Measurements from ENCODE around the gene PRUNE1. TPM values are rescaled to one million over a fixed set of nuclear protein-coding genes. Genes with fewer than 3 reads are reported as not detected.

PRUNE1 gene
- total and polyA plus RNA-seq, 3 experiments from 2014 or later = 14.6 to 49.4 (median 16.8) TPM

- ChIA-PET CTCF (interaction anchor here (0.7 to 1.8 kb wide), 3 partner anchors 10 to 51 kb away, joined by 3 to 5 read pairs (median 3); no protein-coding TSS in a partner anchor), POLR2A (interaction anchor here (0.6 to 2.3 kb wide), 4 partner anchors 47 to 747 kb away, joined by 3 to 10 read pairs (median 4); partner anchors contain the start of genes ENSA and RIIAD1)
- Histone ChIP-seq H3K36me3 (ENCODE audit: insufficient read depth, low read length) (no peaks in the 10 kb centered on the region), H3K9me3 (ENCODE audit: low read length) (no peaks in the 10 kb centered on the region), H3K27me3 (ENCODE audit: insufficient read depth, low read length, poor library complexity, severe bottlenecking) (no peaks in the 10 kb centered on the region), H3K27ac (ENCODE audit: low read depth, low read length) (peak overlapping the region; percentile 79), H3K4me1 (ENCODE audit: insufficient read depth, low read length) (peaks cover 60% of the 10 kb centered on the region), H3K4me3 (ENCODE audit: low read length) (peak overlapping the region; percentile 88)
- H3K4me1 Mint-ChIP-seq = peaks cover 62 to 71% (median 67%) of the 10 kb centered on the region in 3 donors
- H3K9me3 Mint-ChIP-seq = no peaks in the 10 kb centered on the region
- DNase-seq = peak; percentile 28 to 62 (median 34)
- peak overlapping the region; percentile 87 to 93 (median 90) for H3K4me3 Mint-ChIP-seq
- no peaks in the 10 kb centered on the region for H3K27me3 Mint-ChIP-seq
- H3K27ac Mint-ChIP-seq = peak overlapping the region; percentile 87 to 98 (median 94)
- peaks cover 0 to 8% (median 0%) of the 10 kb centered on the region in 3 donors for H3K36me3 Mint-ChIP-seq
Observed at GRCh38 chr1:150973836-150974579, 34.2 kb upstream of the PRUNE1 start.

- peaks cover 63 to 76% (median 74%) of the 10 kb centered on the region in 3 donors for H3K4me1 Mint-ChIP-seq
- H3K4me3 Mint-ChIP-seq = peak within 1 kb of the TSS; percentile 87 to 93 (median 90)
- H3K36me3 Mint-ChIP-seq = peaks cover 0 to 3% (median 0%) of the 10 kb centered on the region in 3 donors
- H3K27me3 Mint-ChIP-seq = no peaks in the 10 kb centered on the region
- H3K27ac ChIP-seq (ENCODE audit: low read depth, low read length) = peak within 1 kb of the TSS; percentile 79
- no peaks in the 10 kb centered on the region for H3K9me3 ChIP-seq (ENCODE audit: low read length)
- peaks cover 68% of the 10 kb centered on the region for H3K4me1 ChIP-seq (ENCODE audit: insufficient read depth, low read length)
- POLR2A ChIA-PET = interaction anchor here (0.7 to 2.3 kb wide), 3 partner anchors 95 to 1339 kb away, joined by 3 to 10 read pairs (median 3); partner anchors contain the start of gene ENSA
- no peaks in the 10 kb centered on the region for H3K9me3 Mint-ChIP-seq
- peak within 1 kb of the TSS; percentile 88 for H3K4me3 ChIP-seq (ENCODE audit: low read length)
- DNase-seq = peak; percentile 68 to 85 (median 73)
- H3K27me3 ChIP-seq (ENCODE audit: insufficient read depth, low read length, poor library complexity, severe bottlenecking) = no peaks in the 10 kb centered on the region
- no peaks in the 10 kb centered on the region for H3K36me3 ChIP-seq (ENCODE audit: insufficient read depth, low read length)
- H3K27ac Mint-ChIP-seq = peak within 1 kb of the TSS; percentile 87 to 98 (median 94)
- CTCF ChIA-PET = interaction anchor here (1.8 to 9.3 kb wide), 2 partner anchors 21 kb away, joined by 5 to 46 read pairs; no protein-coding TSS in a partner anchor
Observed at GRCh38 chr1:150974580-150975478, 33.4 kb upstream of the PRUNE1 start, which contains the start of gene CERS2. Gene CERS2 (minus strand): TSS chr1:150974835. CDS start chr1:150969090, 5,745 bp downstream.

- DNase-seq = no peak
- Histone ChIP-seq H3K4me3 (ENCODE audit: low read length) (peak overlapping the region; percentile 23), H3K27me3 (ENCODE audit: insufficient read depth, low read length, poor library complexity, severe bottlenecking) (no peaks in the 10 kb centered on the region), H3K27ac (ENCODE audit: low read depth, low read length) (peak overlapping the region; percentile 72), H3K9me3 (ENCODE audit: low read length) (no peaks in the 10 kb centered on the region), H3K4me1 (ENCODE audit: insufficient read depth, low read length) (peaks cover 56% of the 10 kb centered on the region), H3K36me3 (ENCODE audit: insufficient read depth, low read length) (no peaks in the 10 kb centered on the region)
- Mint-ChIP-seq H3K4me3 (peak overlapping the region; percentile 51 to 90 (median 78)), H3K9me3 (no peaks in the 10 kb centered on the region), H3K36me3 (peaks cover 0 to 3% (median 0%) of the 10 kb centered on the region in 3 donors), H3K4me1 (peaks cover 53 to 61% (median 60%) of the 10 kb centered on the region in 3 donors), H3K27me3 (no peaks in the 10 kb centered on the region), H3K27ac (peak overlapping the region; percentile 47 to 92 (median 80))
- ChIA-PET CTCF (interaction anchor here (1.0 to 9.3 kb wide), 2 partner anchors 19 to 30 kb away, joined by 5 to 46 read pairs; partner anchors contain the start of gene MINDY1), POLR2A (interaction anchor here (0.6 to 1.1 kb wide), 2 partner anchors 26 to 737 kb away, joined by 3 read pairs; no protein-coding TSS in a partner anchor)
Observed at GRCh38 chr1:150976401-150976821, 31.8 kb upstream of the PRUNE1 start.

GRCh38 chr1:150976879-150977694 lies 31.2 kb upstream of the PRUNE1 start:
- peak; percentile 52 to 75 (median 60) for DNase-seq
- H3K27ac Mint-ChIP-seq = peak overlapping the region; percentile 59 to 97 (median 84)
- H3K27me3 Mint-ChIP-seq = no peaks in the 10 kb centered on the region
- Histone ChIP-seq H3K27ac (ENCODE audit: low read depth, low read length) (peak overlapping the region; percentile 72), H3K36me3 (ENCODE audit: insufficient read depth, low read length) (no peaks in the 10 kb centered on the region), H3K4me1 (ENCODE audit: insufficient read depth, low read length) (peaks cover 49% of the 10 kb centered on the region), H3K9me3 (ENCODE audit: low read length) (no peaks in the 10 kb centered on the region), H3K4me3 (ENCODE audit: low read length) (peak overlapping the region; percentile 23), H3K27me3 (ENCODE audit: insufficient read depth, low read length, poor library complexity, severe bottlenecking) (no peaks in the 10 kb centered on the region)
- H3K9me3 Mint-ChIP-seq = no peaks in the 10 kb centered on the region
- peaks cover 48 to 55% (median 53%) of the 10 kb centered on the region in 3 donors for H3K4me1 Mint-ChIP-seq
- peak overlapping the region; percentile 51 to 90 (median 78) for H3K4me3 Mint-ChIP-seq
- CTCF ChIA-PET = interaction anchor here (1.1 to 9.3 kb wide), 2 partner anchors 19 to 54 kb away, joined by 3 to 46 read pairs; no protein-coding TSS in a partner anchor
- POLR2A ChIA-PET = interaction anchor here (0.5 to 0.6 kb wide), 2 partner anchors 49 to 738 kb away, joined by 3 read pairs; no protein-coding TSS in a partner anchor
- peaks cover 0 to 3% (median 0%) of the 10 kb centered on the region in 3 donors for H3K36me3 Mint-ChIP-seq

- Histone ChIP-seq H3K27me3 (ENCODE audit: insufficient read depth, low read length, poor library complexity, severe bottlenecking) (no peaks in the 10 kb centered on the region), H3K9me3 (ENCODE audit: low read length) (no peaks in the 10 kb centered on the region), H3K27ac (ENCODE audit: low read depth, low read length) (peak overlapping the region; percentile 48), H3K4me1 (ENCODE audit: insufficient read depth, low read length) (peaks cover 33% of the 10 kb centered on the region), H3K4me3 (ENCODE audit: low read length) (peak overlapping the region; percentile 35), H3K36me3 (ENCODE audit: insufficient read depth, low read length) (no peaks in the 10 kb centered on the region)
- ChIA-PET POLR2A (no interaction called here), CTCF (interaction anchor here (0.6 to 9.3 kb wide), 10 partner anchors 10 to 192 kb away, joined by 3 to 46 read pairs (median 3); partner anchors contain the start of gene MINDY1)
- Mint-ChIP-seq H3K27me3 (no peaks in the 10 kb centered on the region), H3K9me3 (no peaks in the 10 kb centered on the region), H3K36me3 (no peaks in the 10 kb centered on the region), H3K4me1 (peaks cover 30 to 37% (median 36%) of the 10 kb centered on the region in 3 donors), H3K4me3 (peak overlapping the region in 6 of 7 donors; percentile 25 to 82 (median 44)), H3K27ac (peak overlapping the region in 6 of 8 donors; percentile 38 to 81 (median 64))
- DNase-seq = peak; percentile 80 to 91 (median 84)
Observed at GRCh38 chr1:150979092-150980056, 28.9 kb upstream of the PRUNE1 start.

- Histone ChIP-seq H3K4me3 (ENCODE audit: low read length) (no peak overlapping the region), H3K27ac (ENCODE audit: low read depth, low read length) (no peak overlapping the region), H3K4me1 (ENCODE audit: insufficient read depth, low read length) (peaks cover 28% of the 10 kb centered on the region), H3K36me3 (ENCODE audit: insufficient read depth, low read length) (no peaks in the 10 kb centered on the region), H3K9me3 (ENCODE audit: low read length) (no peaks in the 10 kb centered on the region), H3K27me3 (ENCODE audit: insufficient read depth, low read length, poor library complexity, severe bottlenecking) (no peaks in the 10 kb centered on the region)
- no peak for DNase-seq
- no peaks in the 10 kb centered on the region for H3K27me3 Mint-ChIP-seq
- ChIA-PET POLR2A (no interaction called here), CTCF (interaction anchor here (0.6 to 9.3 kb wide), 6 partner anchors 12 to 704 kb away, joined by 3 to 46 read pairs (median 3); no protein-coding TSS in a partner anchor)
- H3K36me3 Mint-ChIP-seq = no peaks in the 10 kb centered on the region
- H3K4me3 Mint-ChIP-seq = no peak overlapping the region
- peaks cover 23 to 27% (median 26%) of the 10 kb centered on the region in 3 donors for H3K4me1 Mint-ChIP-seq
- no peaks in the 10 kb centered on the region for H3K9me3 Mint-ChIP-seq
- H3K27ac Mint-ChIP-seq = peak overlapping the region in 1 of 8 donors; percentile 24
Observed at GRCh38 chr1:150981177-150981804, 27.0 kb upstream of the PRUNE1 start.

Data from CD8-positive, alpha-beta memory T cell (primary cell).